HG02973 (cell line): Measurements from ENCODE around the gene MYO5B.
"Not testable (repeated sequence)": the region's sequence is repeated elsewhere in the genome, so short reads cannot be mapped to it uniquely, and the experiment has no call there.

ENCODE experiments used
- ATAC-seq: cut with Tn5 transposase; IDR thresholded peaks from one replicate; pipeline ENCODE4 v1.9.1; 2021; ENCODE audit warnings: moderate library complexity; ENCODE audit not compliant: unreplicated experiment

MYO5B gene

GRCh38 chr18:49812286-49813068, 382.5 kb downstream of the MYO5B start:
- no peak for ATAC-seq

DNA sequence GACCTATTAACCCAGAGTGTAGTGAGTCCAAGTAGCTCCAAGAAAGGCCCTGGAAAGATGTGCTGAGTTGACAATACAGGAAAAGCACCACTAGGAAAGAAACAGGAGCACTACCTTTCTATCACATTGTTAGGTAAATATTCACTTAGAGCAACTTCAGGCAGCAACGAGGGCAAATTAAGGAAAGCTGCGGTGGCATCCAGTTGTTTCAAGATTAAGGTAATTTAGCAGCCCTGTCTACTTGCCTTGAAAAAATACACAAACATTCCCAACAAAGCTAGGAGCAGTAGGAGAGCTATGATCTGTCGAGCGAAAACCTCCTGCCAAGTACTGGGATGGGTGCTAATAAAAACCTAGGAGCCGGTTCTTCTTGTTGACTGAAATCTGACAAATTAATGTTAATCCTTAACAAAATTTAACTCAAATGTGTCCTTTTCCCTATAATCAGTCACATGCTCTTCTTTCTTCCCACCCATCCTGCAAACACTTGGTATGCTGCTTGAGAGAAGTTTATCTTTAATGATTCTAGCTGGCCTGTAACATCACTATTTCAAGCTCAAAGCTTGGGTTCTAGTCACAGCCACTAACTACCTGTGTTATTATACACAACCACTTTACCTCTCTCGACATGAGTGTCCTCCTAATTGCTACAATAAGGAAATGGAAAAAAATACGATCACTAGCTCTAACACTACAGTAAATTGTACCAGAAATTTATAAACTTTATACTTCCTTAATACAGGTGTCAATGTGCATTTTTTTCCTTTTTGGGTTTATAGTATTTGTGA, 383.6 kb downstream of the MYO5B start:
- ATAC-seq, result no peak

- ATAC-seq, result not testable (repeated sequence)
Measured at GRCh38 chr18:49808553-49809191, 386.3 kb downstream of the MYO5B start.

DNA sequence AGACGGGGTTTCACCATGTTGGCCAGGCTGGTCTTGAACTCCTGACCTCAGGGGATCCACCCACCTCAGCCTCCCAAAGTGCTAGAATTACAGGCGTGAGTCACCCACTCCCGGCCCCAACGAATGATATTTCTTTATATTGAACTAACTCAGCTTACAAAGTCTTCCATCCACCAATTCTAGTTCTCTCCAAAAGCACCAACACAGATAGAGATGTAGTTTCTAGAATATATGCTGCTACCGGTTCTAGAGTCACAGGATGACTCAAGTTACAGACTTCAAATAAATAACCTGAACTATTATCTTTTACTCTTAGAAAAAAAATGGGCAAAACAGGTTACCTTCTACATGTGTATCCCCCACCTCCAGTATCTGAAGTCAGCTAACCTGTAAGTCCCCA, 390.9 kb downstream of the MYO5B start:
- no peak for ATAC-seq

DNA sequence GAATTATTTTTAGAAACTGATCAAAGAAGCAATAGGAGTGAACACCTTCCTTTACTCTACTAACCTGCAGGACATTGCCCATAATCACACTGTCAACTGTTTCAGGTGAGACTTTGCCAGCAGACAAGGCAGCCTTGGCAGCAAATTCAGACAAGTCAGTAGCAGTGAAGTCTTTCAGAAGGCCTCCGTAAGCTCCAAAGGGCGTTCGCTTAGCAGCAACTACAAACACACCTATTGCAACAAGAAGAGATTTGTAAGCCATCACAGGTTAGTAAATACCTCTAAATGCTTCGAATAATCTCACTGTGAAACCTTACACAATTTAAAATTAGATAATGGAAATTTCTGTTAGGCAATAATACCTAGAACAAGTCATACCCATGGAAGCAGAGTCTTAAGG, 392.3 kb downstream of the MYO5B start:
- no peak for ATAC-seq

- not testable (repeated sequence) for ATAC-seq
Measured at GRCh38 chr18:49800491-49800890, 394.5 kb downstream of the MYO5B start.

GRCh38 chr18:49799806-49800205, 395.1 kb downstream of the MYO5B start:
- not testable (repeated sequence) for ATAC-seq

DNA sequence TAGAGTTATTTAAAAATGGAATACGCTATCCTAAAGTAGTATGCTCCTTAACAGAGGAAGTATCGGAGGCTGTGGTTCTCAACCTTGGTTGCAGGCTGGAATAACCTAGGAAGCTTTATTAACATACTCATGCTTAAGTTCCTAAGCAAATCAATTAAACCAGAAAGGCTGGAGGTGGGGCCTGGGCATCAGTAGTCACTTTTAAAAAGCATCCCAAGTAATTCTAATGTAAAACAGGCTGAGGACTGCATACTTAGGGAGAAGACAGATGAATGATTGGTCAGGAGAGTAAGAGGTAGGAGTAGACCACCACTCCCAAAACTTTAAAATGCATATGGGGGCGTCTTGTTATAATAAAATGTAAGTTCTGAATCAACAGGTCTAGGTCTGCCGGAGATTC, 396.9 kb downstream of the MYO5B start:
- ATAC-seq, result no peak

DNA sequence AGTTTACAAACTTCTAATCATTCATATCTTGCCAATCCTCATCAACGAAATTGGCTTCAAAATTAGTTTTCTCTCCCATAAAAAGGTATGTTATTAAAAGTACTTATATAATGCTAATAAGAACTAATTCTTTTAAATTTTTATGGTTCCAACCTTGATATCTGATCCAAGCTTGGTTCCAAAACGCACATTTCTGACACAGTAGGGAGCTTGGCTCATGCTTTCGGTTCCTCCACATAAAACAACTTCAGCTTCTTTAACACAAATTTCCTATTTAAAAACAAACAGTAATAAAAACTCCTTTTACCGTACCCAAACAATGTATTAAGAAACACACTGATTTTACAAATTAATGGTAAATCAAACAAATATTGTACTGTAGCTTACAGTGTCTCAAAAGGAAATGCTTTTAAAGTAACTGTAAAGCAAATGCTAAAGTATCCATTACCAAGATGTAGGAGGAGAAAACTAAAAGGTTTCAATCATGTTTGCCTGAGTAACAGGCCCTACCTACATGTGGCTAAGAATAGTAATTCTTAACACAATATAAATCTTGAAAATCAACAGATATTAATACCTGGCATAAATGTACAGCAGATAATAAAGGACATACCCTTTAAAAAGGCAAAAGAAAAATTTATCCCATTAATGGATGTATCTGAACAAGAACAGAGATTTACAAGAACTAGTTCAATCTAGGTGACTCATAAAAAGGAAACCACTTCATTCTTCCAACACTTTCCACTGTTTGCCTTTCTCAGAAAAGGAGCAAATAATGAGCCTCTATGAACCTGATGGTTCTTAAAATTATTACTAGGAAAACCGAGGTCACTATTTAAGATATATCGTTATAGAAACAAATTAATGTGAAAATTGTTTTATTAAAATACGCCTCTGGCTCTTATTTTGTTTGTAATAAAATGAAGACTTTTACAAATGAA, 399.1 kb downstream of the MYO5B start:
- ATAC-seq, result no peak

DNA sequence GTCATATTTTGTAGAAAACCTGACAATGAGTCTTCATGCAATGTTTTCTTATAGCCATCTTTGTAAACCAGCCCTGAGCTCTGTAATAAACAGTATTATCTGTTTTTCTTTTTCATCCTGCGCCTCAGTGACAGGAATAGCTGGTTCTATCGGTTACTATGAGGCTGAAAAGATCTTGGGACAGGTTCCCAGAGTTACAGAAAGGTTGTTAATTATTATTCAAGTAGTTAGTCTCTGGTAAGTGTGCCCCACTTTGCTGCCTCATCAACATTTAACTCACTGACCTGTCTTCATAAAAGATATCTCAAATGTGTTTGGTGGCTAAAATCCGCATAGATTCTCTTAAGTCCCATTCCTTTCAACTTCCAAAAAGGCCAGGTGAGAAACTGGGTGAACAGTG, 400.2 kb downstream of the MYO5B start:
- no peak for ATAC-seq

GRCh38 chr18:49789560-49790134, 405.3 kb downstream of the MYO5B start:
- not testable (repeated sequence) for ATAC-seq

DNA sequence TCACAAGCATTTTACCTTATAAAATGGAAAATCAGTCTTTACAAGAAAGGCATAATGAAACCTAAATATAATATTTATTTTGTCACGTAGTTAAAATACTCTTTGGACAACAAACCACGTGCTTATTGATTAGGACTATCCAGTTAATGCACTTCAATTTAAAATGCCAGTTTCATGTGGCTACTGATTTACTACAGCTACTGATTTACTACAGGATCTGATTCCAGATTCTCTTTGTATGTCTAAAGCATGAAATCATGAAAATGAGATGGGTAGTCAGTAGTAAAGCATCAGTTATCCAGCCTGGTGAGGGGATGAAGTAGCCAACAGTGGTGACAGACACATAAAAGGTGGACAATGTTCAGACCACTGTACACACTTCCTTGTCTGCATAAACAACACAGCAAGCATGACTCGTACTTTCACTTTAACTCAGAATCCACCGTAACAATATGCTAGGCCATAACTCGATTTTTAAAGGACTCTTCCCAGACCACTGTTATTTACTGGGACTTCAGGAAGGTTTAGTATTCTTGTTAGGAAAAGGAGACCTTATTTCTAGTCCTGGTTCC, 406.5 kb downstream of the MYO5B start:
- ATAC-seq, result peak; percentile 53

GRCh38 chr18:49786019-49786720, 408.8 kb downstream of the MYO5B start:
- no peak for ATAC-seq

GRCh38 chr18:49784427-49785185, 410.3 kb downstream of the MYO5B start:
- ATAC-seq, result no peak

DNA sequence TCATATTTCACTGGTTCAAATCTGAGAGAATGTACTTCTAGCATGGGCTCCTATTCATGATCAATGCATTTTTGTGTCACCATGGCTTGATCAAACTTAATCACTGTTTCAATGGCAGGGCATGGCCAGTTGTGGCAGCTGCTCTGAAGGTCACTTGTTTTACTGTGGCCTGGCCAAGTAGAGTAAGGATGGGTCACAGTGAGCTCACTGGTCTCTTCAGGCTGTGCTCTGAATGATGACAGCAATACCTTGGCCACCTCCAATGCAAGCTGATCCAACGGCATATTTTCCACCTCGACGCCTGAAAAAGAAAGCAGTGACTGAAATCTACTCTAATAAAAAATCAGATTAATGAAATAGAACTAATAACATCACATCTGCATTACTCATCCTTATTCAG, 411.3 kb downstream of the MYO5B start:
- ATAC-seq, result not testable (repeated sequence)

DNA sequence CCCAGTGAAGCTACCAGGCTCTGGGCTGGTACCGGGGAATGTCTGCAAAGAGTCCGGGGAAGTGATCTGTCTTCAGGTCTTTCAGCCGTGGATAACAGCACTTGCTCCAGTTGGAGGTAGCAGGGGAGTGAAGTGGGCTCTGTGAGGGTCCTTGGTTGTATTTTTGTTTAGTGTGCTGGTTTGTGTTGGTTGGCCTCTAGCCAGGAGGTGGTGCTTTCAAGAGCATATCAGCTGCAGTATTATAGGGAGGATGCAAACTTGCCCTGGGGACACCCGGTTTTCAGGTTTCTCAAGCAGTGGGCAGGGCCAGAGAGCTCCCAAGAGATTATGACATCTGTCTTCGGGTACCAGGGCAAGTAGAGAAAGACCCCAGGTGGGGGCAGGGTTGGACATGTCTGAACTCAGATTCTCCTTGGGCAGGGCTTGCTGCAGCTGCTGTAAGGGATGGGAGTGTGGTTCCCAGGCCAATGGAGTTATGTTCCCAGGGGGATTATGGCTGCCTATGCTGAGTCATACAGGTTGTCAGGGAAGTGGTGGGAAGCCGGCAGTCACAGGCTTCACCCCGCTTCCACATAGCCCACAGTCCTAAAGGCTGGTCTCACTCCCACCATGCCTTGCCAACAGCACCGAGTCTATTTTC, 416.0 kb downstream of the MYO5B start:
- ATAC-seq, result no peak
